ENCODE data around the gene STAT2. TPM values are rescaled to one million over a fixed set of nuclear protein-coding genes. Genes with fewer than 3 reads are reported as not detected.

STAT2 gene
- total and polyA plus RNA-seq, 3 experiments from 2014 or later, result 61.6 to 65.0 (median 63.5) TPM

- peaks cover 20 to 30% (median 25%) of the 10 kb centered on the region in 3 donors for H3K4me1 Mint-ChIP-seq
Measured at GRCh38 chr12:56304872-56305590, 54.9 kb downstream of the STAT2 start.

GRCh38 chr12:56304276-56304675 lies 55.6 kb downstream of the STAT2 start:
- ChIA-PET POLR2A (no interaction called here), CTCF (interaction anchor here (1.8 kb wide), 1 partner anchor 115 kb away, joined by 3 read pairs; the partner anchor contains the start of gene SMARCC2)
- Mint-ChIP-seq H3K36me3 (peaks cover 0 to 34% (median 0%) of the 10 kb centered on the region in 3 donors), H3K4me1 (peaks cover 25 to 33% (median 30%) of the 10 kb centered on the region in 3 donors), H3K27me3 (no peaks in the 10 kb centered on the region), H3K9me3 (no peaks in the 10 kb centered on the region), H3K27ac (no peak overlapping the region), H3K4me3 (no peak overlapping the region)
- peaks cover 20% of the 10 kb centered on the region for H3K4me1 ChIP-seq (ENCODE audit: insufficient read depth, low read length)
- no peaks in the 10 kb centered on the region for H3K9me3 ChIP-seq (ENCODE audit: low read length)
- no peak overlapping the region for H3K27ac ChIP-seq (ENCODE audit: low read depth, low read length)
- H3K36me3 ChIP-seq (ENCODE audit: insufficient read depth, low read length), result no peaks in the 10 kb centered on the region
- no peak overlapping the region for H3K4me3 ChIP-seq (ENCODE audit: low read length)
- DNase-seq, result no peak
- H3K27me3 ChIP-seq (ENCODE audit: insufficient read depth, low read length, poor library complexity, severe bottlenecking), result no peaks in the 10 kb centered on the region

More at GRCh38 chr12:56304872-56305590, 54.9 kb downstream of the STAT2 start:
- Histone ChIP-seq H3K27ac (ENCODE audit: low read depth, low read length) (no peak overlapping the region), H3K27me3 (ENCODE audit: insufficient read depth, low read length, poor library complexity, severe bottlenecking) (no peaks in the 10 kb centered on the region), H3K36me3 (ENCODE audit: insufficient read depth, low read length) (no peaks in the 10 kb centered on the region), H3K4me3 (ENCODE audit: low read length) (no peak overlapping the region), H3K9me3 (ENCODE audit: low read length) (no peaks in the 10 kb centered on the region), H3K4me1 (ENCODE audit: insufficient read depth, low read length) (peaks cover 20% of the 10 kb centered on the region)
- Mint-ChIP-seq H3K4me3 (no peak overlapping the region), H3K36me3 (peaks cover 0 to 34% (median 3%) of the 10 kb centered on the region in 3 donors), H3K27me3 (no peaks in the 10 kb centered on the region), H3K27ac (peak overlapping the region in 6 of 8 donors; percentile 7 to 69 (median 36)), H3K9me3 (no peaks in the 10 kb centered on the region)
- ChIA-PET CTCF (interaction anchor here (1.8 kb wide), 1 partner anchor 116 kb away, joined by 3 read pairs; the partner anchor contains the start of gene SMARCC2), POLR2A (no interaction called here)
- no peak for DNase-seq

- peaks cover 7% of the 10 kb centered on the region for H3K36me3 ChIP-seq (ENCODE audit: insufficient read depth, low read length)
- H3K4me3 ChIP-seq (ENCODE audit: low read length), result peak overlapping the region; percentile 85
- DNase-seq, result peak in 1 of 5 donors; percentile 52
- no peaks in the 10 kb centered on the region for H3K27me3 Mint-ChIP-seq
- peaks cover 44% of the 10 kb centered on the region for H3K4me1 ChIP-seq (ENCODE audit: insufficient read depth, low read length)
- H3K9me3 ChIP-seq (ENCODE audit: low read length), result no peaks in the 10 kb centered on the region
- peak overlapping the region; percentile 93 to 99 (median 98) for H3K27ac Mint-ChIP-seq
- ChIA-PET CTCF (interaction anchor here (1.0 to 1.8 kb wide), 5 partner anchors 14 to 111 kb away, joined by 3 to 8 read pairs (median 3); partner anchors contain the start of genes PAN2, RNF41 and SMARCC2), POLR2A (interaction anchor here (0.6 to 0.7 kb wide), 3 partner anchors 36 to 110 kb away, joined by 3 read pairs; no protein-coding TSS in a partner anchor)
- H3K4me1 Mint-ChIP-seq, result peaks cover 47 to 67% (median 64%) of the 10 kb centered on the region in 3 donors
- H3K27me3 ChIP-seq (ENCODE audit: insufficient read depth, low read length, poor library complexity, severe bottlenecking), result no peaks in the 10 kb centered on the region
- peak overlapping the region; percentile 94 to 98 (median 95) for H3K4me3 Mint-ChIP-seq
- H3K36me3 Mint-ChIP-seq, result peaks cover 0 to 32% (median 4%) of the 10 kb centered on the region in 3 donors
- peak overlapping the region; percentile 90 for H3K27ac ChIP-seq (ENCODE audit: low read depth, low read length)
- H3K9me3 Mint-ChIP-seq, result no peaks in the 10 kb centered on the region
Measured at GRCh38 chr12:56300644-56301464, 59.1 kb downstream of the STAT2 start.

GRCh38 chr12:56299853-56300643 lies 59.9 kb downstream of the STAT2 start, which contains the start of gene CS:
Gene CS (minus strand): TSS chr12:56300330. CDS start chr12:56300201, 129 bp downstream.
- H3K27ac ChIP-seq (ENCODE audit: low read depth, low read length), result peak within 1 kb of the TSS; percentile 90
- no peaks in the 10 kb centered on the region for H3K27me3 Mint-ChIP-seq
- H3K36me3 Mint-ChIP-seq, result peaks cover 0 to 27% (median 4%) of the 10 kb centered on the region in 3 donors
- H3K4me3 ChIP-seq (ENCODE audit: low read length), result peak within 1 kb of the TSS; percentile 85
- H3K4me1 Mint-ChIP-seq, result peaks cover 47 to 65% (median 64%) of the 10 kb centered on the region in 3 donors
- H3K4me1 ChIP-seq (ENCODE audit: insufficient read depth, low read length), result peaks cover 44% of the 10 kb centered on the region
- H3K9me3 ChIP-seq (ENCODE audit: low read length), result no peaks in the 10 kb centered on the region
- peaks cover 7% of the 10 kb centered on the region for H3K36me3 ChIP-seq (ENCODE audit: insufficient read depth, low read length)
- peak within 1 kb of the TSS; percentile 94 to 98 (median 95) for H3K4me3 Mint-ChIP-seq
- DNase-seq, result peak; percentile 99
- ChIA-PET POLR2A (interaction anchor here (0.7 to 2.1 kb wide), 8 partner anchors 10 to 195 kb away, joined by 3 to 6 read pairs (median 4); partner anchors contain the start of genes CNPY2, IL23A, PA2G4 and STAT2), CTCF (interaction anchor here (0.6 to 1.8 kb wide), 8 partner anchors 13 to 182 kb away, joined by 3 to 8 read pairs (median 4); partner anchors contain the start of genes PAN2, RNF41, SMARCC2 and ZC3H10)
- H3K27ac Mint-ChIP-seq, result peak within 1 kb of the TSS; percentile 93 to 99 (median 98)
- H3K27me3 ChIP-seq (ENCODE audit: insufficient read depth, low read length, poor library complexity, severe bottlenecking), result no peaks in the 10 kb centered on the region
- H3K9me3 Mint-ChIP-seq, result no peaks in the 10 kb centered on the region

- no peaks in the 10 kb centered on the region for H3K9me3 ChIP-seq (ENCODE audit: low read length)
- H3K4me3 ChIP-seq (ENCODE audit: low read length), result peak overlapping the region; percentile 85
- H3K27ac Mint-ChIP-seq, result peak overlapping the region; percentile 93 to 99 (median 98)
- no peaks in the 10 kb centered on the region for H3K27me3 Mint-ChIP-seq
- H3K36me3 Mint-ChIP-seq, result peaks cover 0 to 27% (median 4%) of the 10 kb centered on the region in 3 donors
- no peaks in the 10 kb centered on the region for H3K27me3 ChIP-seq (ENCODE audit: insufficient read depth, low read length, poor library complexity, severe bottlenecking)
- peak overlapping the region; percentile 94 to 98 (median 95) for H3K4me3 Mint-ChIP-seq
- peak overlapping the region; percentile 90 for H3K27ac ChIP-seq (ENCODE audit: low read depth, low read length)
- ChIA-PET CTCF (interaction anchor here (0.6 to 2.1 kb wide), 6 partner anchors 12 to 181 kb away, joined by 3 to 8 read pairs (median 4); partner anchors contain the start of genes SMARCC2, STAT2 and ZC3H10), POLR2A (interaction anchor here (0.7 to 2.1 kb wide), 8 partner anchors 11 to 195 kb away, joined by 3 to 6 read pairs (median 4); partner anchors contain the start of genes CNPY2, IL23A, PA2G4 and STAT2)
- H3K4me1 Mint-ChIP-seq, result peaks cover 47 to 67% (median 63%) of the 10 kb centered on the region in 3 donors
- H3K4me1 ChIP-seq (ENCODE audit: insufficient read depth, low read length), result peaks cover 44% of the 10 kb centered on the region
- no peaks in the 10 kb centered on the region for H3K9me3 Mint-ChIP-seq
- peak in 4 of 5 donors; percentile 1 to 52 (median 36) for DNase-seq
- H3K36me3 ChIP-seq (ENCODE audit: insufficient read depth, low read length), result peaks cover 7% of the 10 kb centered on the region
Measured at GRCh38 chr12:56299308-56299852, 60.5 kb downstream of the STAT2 start.

- ChIA-PET POLR2A (interaction anchor here (1.0 to 2.1 kb wide), 5 partner anchors 12 to 181 kb away, joined by 3 to 6 read pairs (median 5); partner anchors contain the start of genes CNPY2, IL23A, STAT2 and ZC3H10), CTCF (interaction anchor here (0.8 to 2.1 kb wide), 8 partner anchors 11 to 181 kb away, joined by 3 to 6 read pairs (median 4); partner anchors contain the start of genes ANKRD52, STAT2 and ZC3H10)
- peaks cover 7% of the 10 kb centered on the region for H3K36me3 ChIP-seq (ENCODE audit: insufficient read depth, low read length)
- H3K4me1 Mint-ChIP-seq, result peaks cover 49 to 71% (median 67%) of the 10 kb centered on the region in 3 donors
- no peaks in the 10 kb centered on the region for H3K27me3 ChIP-seq (ENCODE audit: insufficient read depth, low read length, poor library complexity, severe bottlenecking)
- H3K4me1 ChIP-seq (ENCODE audit: insufficient read depth, low read length), result peaks cover 44% of the 10 kb centered on the region
- no peaks in the 10 kb centered on the region for H3K9me3 ChIP-seq (ENCODE audit: low read length)
- H3K27ac ChIP-seq (ENCODE audit: low read depth, low read length), result peak overlapping the region; percentile 90
- no peaks in the 10 kb centered on the region for H3K9me3 Mint-ChIP-seq
- H3K27ac Mint-ChIP-seq, result peak overlapping the region; percentile 93 to 99 (median 98)
- H3K4me3 Mint-ChIP-seq, result peak overlapping the region; percentile 94 to 98 (median 95)
- no peak for DNase-seq
- H3K36me3 Mint-ChIP-seq, result peaks cover 0 to 29% (median 4%) of the 10 kb centered on the region in 3 donors
- H3K27me3 Mint-ChIP-seq, result no peaks in the 10 kb centered on the region
- H3K4me3 ChIP-seq (ENCODE audit: low read length), result peak overlapping the region; percentile 85
Measured at GRCh38 chr12:56298828-56299227, 61.1 kb downstream of the STAT2 start.

All from CD8-positive, alpha-beta memory T cell (primary cell).